Tibial nerve (tissue), 4 donors: Measurements from ENCODE around the gene LARP1B. TPM values are rescaled to one million over a fixed set of nuclear protein-coding genes. Genes with fewer than 3 reads are reported as not detected.

ENCODE experiments used
- DNase-seq, 2 donors: peaks; one replicate each; pipeline ENCODE4 v3.0.0-alpha.2; 2019; ENCODE audit warnings: low spot score in 2 of 2
- H3K27ac ChIP-seq, 4 donors: fragments of 200-600 bp; sonication (generic) in 3 of 4; one replicate each; pipeline ENCODE4 v1.5.1; 2017 to 2019; ENCODE audit warnings: mild to moderate bottlenecking in 1 of 4
- H3K27me3 ChIP-seq, 2 donors: fragments of 200-600 bp; sonication (generic) in 1 of 2; one replicate each; pipeline versions ENCODE4 v1.5.1 to v1.6.0; 2017 to 2019
- H3K36me3 ChIP-seq, 3 donors: fragments of 200-600 bp; sonication (generic); one replicate each; pipeline ENCODE4 v1.5.1; 2018 to 2019
- H3K4me1 ChIP-seq, 4 donors: fragments of 200-600 bp; sonication (generic) in 3 of 4; one replicate each; pipeline ENCODE4 v1.5.1; 2017 to 2019
- H3K4me3 ChIP-seq, 4 donors: fragments of 200-600 bp; sonication (generic) in 3 of 4; one replicate each; pipeline ENCODE4 v1.5.1; 2017 to 2019; ENCODE audit warnings: mild to moderate bottlenecking in 1 of 4, moderate library complexity in 1 of 4
- H3K9me3 ChIP-seq, 4 donors: fragments of 200-600 bp; sonication (generic) in 3 of 4; one replicate each; pipeline ENCODE4 v1.5.1; 2017 to 2019
- CTCF ChIP-seq, 5 experiments: fragments of 200-600 bp in 3 of 5; fragments of 450-650 bp in 2 of 5; sonication (generic) in 3 of 5; IDR thresholded peaks; one replicate each; pipeline ENCODE4 v1.5.1; 2016 to 2019; ENCODE audit warnings: antibody characterized with exemption in 5 of 5, mild to moderate bottlenecking in 3 of 5, moderate library complexity in 2 of 5
- EP300 ChIP-seq, 2 donors: sonication (generic); formaldehyde crosslinking; IDR thresholded peaks; one replicate each; pipeline ENCODE4 v1.6.1; 2017; ENCODE audit warnings: antibody characterized with exemption in 2 of 2, mild to moderate bottlenecking in 1 of 2
- POLR2A ChIP-seq, 2 donors: fragments of 450-650 bp; IDR thresholded peaks; one replicate each; pipeline ENCODE4 v1.6.1; 2017; ENCODE audit warnings: antibody characterized with exemption in 2 of 2, mild to moderate bottlenecking in 2 of 2, moderate library complexity in 2 of 2
- WGBS, 2 donors: methylation state at CpG; one replicate each; pipeline ENCODE4 v1.1.5; 2018; 5-methylcytosine and 5-hydroxymethylcytosine counted together
- total RNA-seq, 4 donors: library from RNA; depleted of rRNA; stranded (reverse); fragments of >200 nt; gene quantifications; one replicate each; pipeline ENCODE4 v1.1.0, GENCODE V29; 2016

LARP1B gene
- total RNA-seq, 4 donors from 2014 or later: 23.1 to 43.8 (median 34.4) TPM

- Histone ChIP-seq H3K4me1 (peaks cover 0 to 6% (median 0%) of the 10 kb centered on the region in 4 donors), H3K9me3 (no peaks in the 10 kb centered on the region), H3K4me3 (no peak overlapping the region), H3K36me3 (peaks cover 0 to 7% (median 0%) of the 10 kb centered on the region in 3 donors), H3K27me3 (no peaks in the 10 kb centered on the region), H3K27ac (no peak overlapping the region)
- 3 to 5% methylated on average over 5 of the region's 5 CpGs for WGBS, 2 donors
- TF ChIP-seq EP300 (IDR thresholded peaks at IDR 0.05) (no peak), POLR2A (IDR thresholded peaks at IDR 0.05) (no peak), CTCF (IDR thresholded peaks at IDR 0.05) (peak; percentile 73 to 88 (median 76))
- DNase-seq: peak in 1 of 2 donors; percentile 65
Observed at GRCh38 chr4:128191115-128191781, 130.1 kb downstream of the LARP1B start.

GRCh38 chr4:128220286-128221235 lies 159.4 kb downstream of the LARP1B start:
- WGBS, 2 donors: 39 to 41% methylated on average over 8 of the region's 8 CpGs
- no peak for DNase-seq
- no peaks in the 10 kb centered on the region for H3K27me3 ChIP-seq
- H3K36me3 ChIP-seq: no peaks in the 10 kb centered on the region
- H3K4me1 ChIP-seq: no peaks in the 10 kb centered on the region
- TF ChIP-seq POLR2A (IDR thresholded peaks at IDR 0.05) (no peak), EP300 (IDR thresholded peaks at IDR 0.05) (no peak), CTCF (IDR thresholded peaks at IDR 0.05) (peak in 2 of 5 experiments; percentile 12 to 15)
- no peak overlapping the region for H3K27ac ChIP-seq
- no peaks in the 10 kb centered on the region for H3K9me3 ChIP-seq
- H3K4me3 ChIP-seq: no peak overlapping the region

GRCh38 chr4:128221586-128221985 lies 160.5 kb downstream of the LARP1B start:
- H3K9me3 ChIP-seq: no peaks in the 10 kb centered on the region
- TF ChIP-seq POLR2A (IDR thresholded peaks at IDR 0.05) (no peak), EP300 (IDR thresholded peaks at IDR 0.05) (no peak), CTCF (IDR thresholded peaks at IDR 0.05) (no peak)

GRCh38 chr4:128225148-128225547 lies 164.0 kb downstream of the LARP1B start:
- Histone ChIP-seq H3K27ac (no peak overlapping the region), H3K36me3 (no peaks in the 10 kb centered on the region), H3K4me1 (no peaks in the 10 kb centered on the region), H3K27me3 (no peaks in the 10 kb centered on the region), H3K4me3 (no peak overlapping the region), H3K9me3 (peaks cover 0 to 5% (median 0%) of the 10 kb centered on the region in 4 donors)
- no peak for DNase-seq
- WGBS, 2 donors: 46 to 61% methylated on average over 2 of the region's 2 CpGs
- no peak for TF ChIP-seq POLR2A (IDR thresholded peaks at IDR 0.05)
- TF ChIP-seq CTCF (IDR thresholded peaks at IDR 0.05): no peak
- no peak for TF ChIP-seq EP300 (IDR thresholded peaks at IDR 0.05)

More at GRCh38 chr4:128221586-128221985, 160.5 kb downstream of the LARP1B start:
- no peak for DNase-seq
- Histone ChIP-seq H3K27me3 (no peaks in the 10 kb centered on the region), H3K36me3 (no peaks in the 10 kb centered on the region), H3K4me1 (no peaks in the 10 kb centered on the region), H3K27ac (no peak overlapping the region), H3K4me3 (no peak overlapping the region)
